Fibroblast of the conjunctiva (primary cell): ENCODE measurements around the gene FLT1.
A peak's percentile ranks its signal among the peaks of the same experiment; 100 is the strongest.

Source experiments
- DNase-seq: peaks from one replicate; pipeline ENCODE4 v3.0.0-alpha.2; 2010; ENCODE audit warnings: low read depth

Gene FLT1

DNA sequence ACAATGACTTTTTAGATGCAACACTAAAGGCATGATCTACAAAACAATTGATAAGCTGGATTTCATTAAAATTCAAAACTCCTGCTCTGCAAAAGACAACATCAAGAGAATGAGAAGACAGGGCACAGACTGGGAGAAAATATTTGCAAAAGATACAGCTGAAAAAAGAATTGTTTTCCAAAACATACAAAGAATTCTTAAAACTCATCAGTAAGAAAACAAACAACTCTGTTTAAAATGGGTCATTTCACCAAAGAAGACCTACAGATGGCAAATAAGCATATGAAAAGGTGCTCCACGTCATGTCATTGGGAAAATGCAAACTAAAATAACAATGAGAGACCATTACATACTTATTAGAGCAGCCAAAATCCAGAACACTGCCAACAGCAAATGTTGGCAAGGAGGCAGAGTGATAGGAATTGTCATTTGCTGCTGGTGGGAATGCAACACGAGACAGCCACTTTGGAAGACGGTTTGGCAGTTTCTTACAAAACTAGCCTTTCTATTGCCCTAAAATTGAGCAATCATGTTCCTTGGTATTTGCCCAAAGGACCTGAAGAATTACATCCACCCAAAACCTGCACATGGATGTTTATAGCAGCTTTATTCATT, 39.2 kb downstream of the FLT1 start:
- DNase-seq: no peak

DNA sequence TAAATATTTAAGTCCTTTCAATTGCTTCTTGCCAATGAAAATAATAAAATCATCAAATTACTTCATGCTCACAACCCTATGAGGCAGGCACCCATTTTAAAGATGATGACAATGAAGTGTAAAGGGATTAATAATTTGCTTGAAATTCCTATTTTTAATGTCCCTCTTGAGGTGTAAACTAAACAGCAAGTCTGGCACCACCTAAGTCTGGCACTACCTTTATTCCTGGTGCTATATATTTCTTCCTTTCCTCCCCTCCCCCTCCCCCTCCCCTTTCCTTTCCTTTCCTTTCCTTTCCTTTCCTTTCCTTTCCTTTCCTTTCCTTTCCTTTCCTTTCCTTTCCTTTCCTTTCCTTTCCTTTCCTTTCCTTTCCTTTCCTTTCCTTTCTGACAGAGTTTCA, 42.2 kb downstream of the FLT1 start:
- no peak for DNase-seq

DNA sequence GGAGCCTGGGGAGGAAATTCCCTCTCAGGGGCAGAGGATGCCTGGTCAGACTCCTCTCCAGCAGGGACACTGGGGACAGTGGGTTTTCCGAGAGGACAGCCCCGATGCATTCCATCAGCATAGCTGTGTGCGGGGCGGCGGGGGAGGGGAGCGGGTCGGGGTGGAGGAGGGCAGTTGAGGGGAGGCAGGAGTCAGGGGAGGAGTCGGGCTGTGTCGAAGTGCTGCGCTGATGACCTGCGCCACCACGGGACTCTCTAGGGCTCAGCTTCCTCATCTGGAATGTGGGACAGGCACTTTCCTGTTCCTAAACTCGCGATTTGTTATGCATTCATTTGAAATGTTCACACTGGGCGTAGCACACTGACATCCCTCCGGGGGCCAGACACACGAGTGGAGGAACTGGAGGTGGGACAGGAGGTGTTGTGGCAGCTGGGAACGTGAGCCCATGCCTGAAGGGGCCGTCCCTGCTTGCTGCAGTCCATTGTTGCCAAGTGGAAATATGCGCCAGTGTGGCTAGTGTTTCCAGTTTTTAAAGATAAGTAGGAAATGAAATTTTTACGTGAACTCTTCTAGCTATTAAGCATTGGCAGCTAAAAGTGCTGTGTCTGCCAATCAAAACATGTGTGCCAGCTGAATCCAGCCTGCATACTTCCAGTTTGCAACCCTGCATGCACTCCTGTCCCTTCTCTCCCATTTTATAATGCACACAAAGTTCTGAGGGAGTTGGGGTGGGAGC, 43.3 kb downstream of the FLT1 start:
- peak; percentile 26 for DNase-seq

DNA sequence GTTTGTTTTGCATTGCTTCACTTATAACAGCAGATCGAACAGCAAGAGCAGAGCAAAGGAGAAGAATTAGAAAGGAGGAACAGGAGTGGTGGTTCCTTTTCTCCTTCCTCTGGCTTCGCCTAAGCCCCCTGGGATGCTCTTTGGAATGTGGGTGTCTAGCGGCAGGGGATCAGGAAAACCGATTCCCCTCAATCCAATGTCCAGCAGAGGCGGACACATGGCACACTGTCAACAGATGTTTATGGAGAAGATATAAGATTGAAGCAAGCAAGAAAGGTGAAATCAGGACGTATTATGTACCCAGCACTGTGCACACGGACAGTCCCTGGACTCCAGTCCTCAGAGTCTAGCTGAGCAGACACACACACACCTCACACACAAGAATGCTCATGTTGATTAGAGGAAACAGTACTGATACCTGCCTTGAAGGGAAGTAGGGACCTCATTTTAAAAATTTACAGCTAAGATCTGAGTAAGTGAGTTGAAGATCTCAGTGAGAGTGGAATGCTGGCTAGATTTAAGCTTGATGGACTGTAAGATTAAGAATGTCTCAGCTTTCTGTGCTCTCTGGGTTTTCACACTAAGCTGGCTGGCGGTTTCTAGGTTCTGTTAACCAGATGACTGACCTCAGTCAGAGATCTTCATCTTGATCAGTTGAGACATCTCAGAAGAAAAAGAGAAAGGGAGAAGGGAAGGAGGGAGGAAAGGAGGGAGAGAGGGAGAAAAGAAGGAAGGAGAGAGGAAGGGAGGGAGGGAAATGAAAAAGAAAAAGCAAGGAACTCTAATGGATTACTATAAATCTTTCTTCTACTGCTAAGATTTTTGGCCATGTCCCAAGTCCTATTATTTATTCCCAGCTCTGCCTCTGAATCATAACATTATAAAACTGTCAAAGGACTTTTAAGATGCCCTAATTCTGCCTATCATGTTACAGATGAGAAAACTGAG, 44.8 kb downstream of the FLT1 start:
- no peak for DNase-seq

DNA sequence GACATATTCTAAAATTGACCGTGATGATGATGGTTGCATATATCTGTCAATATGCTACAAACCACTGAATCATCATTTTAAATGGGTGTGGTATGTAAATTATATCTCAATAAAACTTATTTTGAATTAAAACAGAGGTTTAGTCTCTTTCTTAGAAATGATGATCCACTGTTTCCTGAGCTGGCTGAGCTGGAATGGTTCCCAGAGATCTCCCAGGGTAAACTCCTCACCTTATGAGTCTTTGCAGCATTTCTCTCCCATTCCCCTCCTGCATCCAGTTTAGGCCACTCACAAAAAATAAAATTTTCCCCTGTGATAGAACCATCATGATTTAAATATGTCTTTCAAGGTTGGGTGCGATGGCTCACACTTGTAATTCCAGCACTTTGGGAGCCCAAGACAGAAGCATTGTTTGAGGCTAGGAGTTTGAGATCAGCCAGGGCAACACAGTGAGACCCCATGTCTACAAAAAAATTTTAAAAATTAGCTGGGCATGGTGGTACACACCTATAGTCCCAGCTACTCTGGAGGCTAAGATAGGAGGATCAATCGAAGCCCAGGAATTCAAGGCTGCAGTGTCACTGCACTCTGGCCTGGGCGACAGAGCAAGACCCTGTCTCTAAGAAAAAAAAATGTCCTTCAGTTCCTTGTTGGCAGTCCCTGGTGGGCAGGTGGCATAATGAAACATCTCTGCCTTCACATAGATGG, 46.1 kb downstream of the FLT1 start:
- no peak for DNase-seq

DNA sequence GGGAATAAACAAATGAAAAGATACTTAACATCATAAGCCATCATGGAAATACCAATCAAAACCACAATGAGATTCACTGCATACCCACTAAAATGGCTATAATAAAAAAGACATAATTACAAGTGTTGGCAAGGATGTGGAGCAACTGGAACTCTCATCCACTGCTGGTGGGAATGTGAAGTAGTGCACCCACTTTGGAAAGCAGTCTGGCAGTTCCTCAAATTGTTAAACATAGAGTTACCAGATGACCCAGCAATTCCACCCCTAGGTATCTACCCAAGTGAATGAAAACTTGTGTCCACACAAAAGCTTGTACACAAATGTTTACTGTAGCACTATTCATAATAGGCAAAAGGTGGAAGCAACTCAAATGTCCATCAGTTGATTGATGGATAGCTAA, 46.9 kb downstream of the FLT1 start:
- DNase-seq: no peak

DNA sequence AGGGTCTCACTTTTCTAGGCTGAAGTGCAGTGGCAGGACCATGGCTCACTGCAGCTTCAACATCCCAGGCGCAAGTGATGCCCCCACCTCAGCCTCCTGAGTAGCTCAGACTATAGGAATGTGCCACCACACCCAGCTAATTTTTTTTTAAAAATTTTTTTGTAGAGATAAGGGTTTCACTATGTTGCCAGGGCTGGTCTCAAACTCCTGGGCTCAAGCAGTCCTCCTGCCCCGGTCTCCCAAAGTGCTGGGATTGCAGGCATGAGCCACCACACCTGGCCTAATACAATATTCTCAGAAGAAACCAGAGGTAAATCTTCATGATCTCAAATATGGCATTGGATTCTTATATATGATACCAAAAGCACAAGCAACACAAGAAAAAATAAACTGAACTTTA, 47.7 kb downstream of the FLT1 start:
- DNase-seq: no peak

DNA sequence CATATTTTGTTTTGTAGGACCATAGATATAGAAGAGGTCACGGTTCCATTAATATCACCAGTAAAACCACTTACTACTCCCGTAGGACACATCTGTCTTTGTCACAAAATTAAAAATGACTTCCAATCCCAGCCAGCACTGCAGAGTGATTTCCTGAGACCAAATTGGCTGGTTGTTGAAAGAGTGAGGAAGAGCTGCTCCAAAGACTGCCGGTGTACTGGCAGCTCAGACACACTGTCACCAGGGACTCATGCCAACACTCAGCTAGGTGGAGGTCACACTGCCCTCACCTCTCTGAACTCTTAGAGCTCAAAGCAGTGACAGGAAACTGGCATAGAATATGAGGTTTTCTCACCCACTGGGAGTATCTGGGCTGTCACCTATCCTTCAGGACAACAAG, 52.1 kb downstream of the FLT1 start:
- DNase-seq: no peak

DNA sequence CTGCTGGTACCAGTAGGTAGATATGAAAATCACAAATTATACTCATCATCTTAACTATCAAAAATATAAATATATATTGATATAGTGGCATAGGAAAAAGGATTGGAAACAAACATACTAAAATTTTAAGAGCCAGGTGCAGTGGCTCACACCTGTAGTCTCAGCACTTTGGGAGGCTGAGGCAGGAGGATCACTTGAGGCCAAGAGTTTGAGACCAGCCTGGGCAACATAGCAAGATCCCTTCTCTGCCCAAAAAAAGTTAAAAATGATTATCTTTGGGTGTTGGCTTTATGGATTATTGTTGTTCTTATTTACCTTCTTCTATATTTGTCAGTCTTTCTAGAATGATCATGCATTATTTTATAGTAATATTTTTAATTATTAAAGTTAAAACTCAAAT, 53.4 kb downstream of the FLT1 start:
- no peak for DNase-seq

DNA sequence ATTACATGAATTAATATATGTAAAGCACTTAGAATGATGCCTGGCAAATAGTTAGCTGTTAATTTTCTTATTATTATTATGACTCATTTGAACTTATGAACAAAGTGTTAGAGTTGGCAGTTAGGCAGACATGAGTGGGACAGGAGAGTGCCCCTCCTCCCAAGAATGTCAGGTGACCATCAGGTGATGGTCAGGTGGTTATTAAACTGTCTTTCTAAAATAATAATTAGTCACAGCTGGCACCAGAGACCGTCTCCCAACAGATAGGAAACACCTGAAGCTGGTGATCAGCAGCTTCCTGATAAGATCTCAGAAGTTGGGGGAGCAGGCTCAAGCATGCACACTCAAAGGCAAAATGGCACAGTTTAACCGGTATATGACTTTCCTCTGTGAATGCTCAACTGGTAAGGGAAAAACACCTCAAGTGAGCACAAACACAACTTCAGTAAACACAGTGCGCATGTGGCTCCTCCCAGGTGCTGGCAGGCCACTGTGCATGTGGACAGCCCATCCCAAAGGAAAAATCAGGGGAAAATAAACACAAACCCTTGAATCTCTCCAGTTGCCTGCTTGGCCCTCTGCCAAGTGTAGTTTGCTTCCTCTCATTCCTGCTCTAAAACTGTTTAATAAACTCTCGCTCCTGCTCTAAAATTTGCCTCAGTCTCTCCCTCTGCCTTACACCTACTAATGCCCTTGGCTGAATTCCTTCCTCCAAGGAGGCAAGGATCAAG, 54.0 kb downstream of the FLT1 start:
- no peak for DNase-seq

DNA sequence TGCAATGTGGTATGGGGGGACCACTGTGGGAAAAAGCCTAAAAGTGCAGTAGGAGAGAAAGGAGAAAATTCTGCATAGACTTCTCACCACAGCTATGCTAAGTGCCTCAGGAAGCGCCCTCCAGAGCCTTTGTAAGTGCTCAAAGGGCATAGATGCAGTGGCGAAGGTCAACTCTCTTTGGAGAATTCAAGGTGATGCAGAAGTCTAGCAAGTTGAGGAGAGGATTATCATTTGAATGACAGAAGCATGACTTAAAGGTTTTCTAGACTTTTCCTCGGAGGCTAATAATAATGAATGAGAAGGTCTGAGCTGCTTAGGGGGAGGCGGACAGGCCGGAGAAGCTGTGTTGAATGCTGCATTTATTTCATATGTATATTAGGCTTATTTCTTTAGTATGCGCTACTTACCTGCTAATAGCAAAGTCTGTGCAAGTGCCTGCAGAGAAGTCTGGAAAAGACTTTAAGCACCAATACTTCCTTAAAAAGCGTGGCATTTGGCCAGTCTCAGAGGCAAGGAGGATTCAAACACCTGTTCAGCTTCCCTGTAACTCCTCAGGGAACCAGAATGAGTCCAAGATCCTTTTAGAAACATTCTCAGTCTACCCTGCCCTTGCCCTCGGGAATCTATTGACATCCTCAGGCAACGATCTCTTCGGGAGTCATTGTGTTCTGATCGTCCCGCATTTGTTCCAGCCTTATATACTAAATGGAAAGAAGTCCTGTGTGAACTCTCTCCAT, 56.2 kb downstream of the FLT1 start:
- no peak for DNase-seq

DNA sequence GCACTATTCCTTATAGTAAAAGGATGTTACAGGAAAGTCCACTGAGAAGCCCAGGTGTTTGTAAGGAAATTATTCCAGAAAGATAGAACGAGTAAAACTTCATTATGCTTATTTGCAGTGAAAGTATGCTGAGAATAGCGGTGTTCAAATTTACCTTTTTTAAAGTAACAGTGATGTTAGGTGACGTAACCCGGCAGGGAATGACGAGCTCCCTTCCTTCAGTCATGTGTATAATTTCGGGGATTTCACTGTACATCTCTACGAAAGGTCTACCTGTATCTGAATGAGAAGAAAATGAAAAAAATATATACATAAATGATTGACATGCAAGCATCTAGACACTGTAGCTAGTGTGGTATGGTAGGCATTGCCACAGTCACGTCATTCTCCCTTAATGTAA, 56.9 kb downstream of the FLT1 start:
- DNase-seq: no peak

DNA sequence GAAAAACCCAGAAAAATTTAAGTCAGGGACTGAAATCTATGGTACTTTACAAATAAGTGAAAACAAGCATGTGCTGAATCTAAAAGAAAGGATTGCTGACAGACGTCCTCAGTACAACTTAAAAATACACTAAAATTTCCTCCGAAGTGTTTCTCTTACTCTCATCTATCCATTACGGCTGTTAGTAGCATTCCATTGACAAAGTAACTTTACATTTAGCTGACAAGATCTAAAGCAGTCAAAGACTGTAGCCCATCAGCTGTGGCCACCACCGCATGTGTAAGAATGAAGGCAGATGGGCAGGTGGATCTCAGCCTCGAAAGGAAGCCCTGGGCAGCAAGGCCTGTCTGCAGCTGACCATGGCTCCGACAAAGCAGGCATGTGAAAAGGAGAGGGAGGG, 59.0 kb downstream of the FLT1 start:
- DNase-seq: no peak

DNA sequence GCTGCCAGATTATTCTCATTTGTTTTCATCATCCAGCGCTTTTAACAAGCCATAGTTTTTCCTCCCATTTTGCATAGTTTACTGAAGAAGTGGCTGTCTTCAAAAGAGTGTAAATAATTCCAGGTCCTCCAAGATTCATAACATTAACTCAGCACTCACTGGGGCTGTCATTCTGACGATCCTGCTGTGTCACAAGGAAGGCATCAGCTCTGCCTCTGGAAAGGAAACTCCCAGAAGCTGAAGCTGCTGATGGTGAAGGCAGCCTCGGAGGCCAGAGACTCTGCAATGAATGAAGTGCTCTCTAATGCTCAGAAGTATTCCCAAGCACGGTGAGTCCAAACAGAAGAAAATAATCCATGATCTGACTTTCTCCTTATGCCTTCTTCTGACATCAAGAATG, 60.0 kb downstream of the FLT1 start:
- no peak for DNase-seq

DNA sequence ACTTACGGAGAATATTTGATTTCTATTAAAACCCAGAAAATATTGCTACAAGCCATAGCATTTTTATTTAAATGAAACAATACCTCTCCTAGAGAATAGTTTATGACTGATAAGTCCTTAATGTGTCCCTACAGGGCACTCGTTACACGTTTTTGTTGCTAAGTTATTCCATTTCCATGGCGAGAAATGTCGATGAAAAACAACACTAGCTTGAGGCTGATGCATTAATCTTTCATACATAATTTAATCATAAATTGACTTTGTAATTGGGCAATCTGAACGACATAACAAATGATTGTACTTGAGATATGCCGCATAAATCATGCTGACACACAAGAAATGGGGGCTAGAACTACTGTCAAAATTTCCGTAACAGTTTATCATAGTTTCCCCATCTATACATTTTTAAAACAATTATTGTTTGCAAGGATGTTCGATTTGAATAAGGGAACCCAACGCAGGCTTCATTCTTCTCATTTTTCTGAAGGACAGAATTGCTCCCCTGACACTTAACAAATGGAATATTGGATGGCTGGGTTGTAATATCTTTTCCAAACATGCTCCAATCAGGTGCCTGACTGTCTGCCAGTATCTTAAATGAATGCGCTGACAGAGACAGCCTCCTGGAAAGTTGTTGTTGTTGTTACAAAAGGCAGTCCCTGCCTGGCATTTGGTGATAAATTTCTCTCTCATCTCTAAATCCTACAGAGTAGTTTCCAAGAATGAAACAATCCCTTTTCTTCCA, 61.9 kb downstream of the FLT1 start:
- DNase-seq: no peak

DNA sequence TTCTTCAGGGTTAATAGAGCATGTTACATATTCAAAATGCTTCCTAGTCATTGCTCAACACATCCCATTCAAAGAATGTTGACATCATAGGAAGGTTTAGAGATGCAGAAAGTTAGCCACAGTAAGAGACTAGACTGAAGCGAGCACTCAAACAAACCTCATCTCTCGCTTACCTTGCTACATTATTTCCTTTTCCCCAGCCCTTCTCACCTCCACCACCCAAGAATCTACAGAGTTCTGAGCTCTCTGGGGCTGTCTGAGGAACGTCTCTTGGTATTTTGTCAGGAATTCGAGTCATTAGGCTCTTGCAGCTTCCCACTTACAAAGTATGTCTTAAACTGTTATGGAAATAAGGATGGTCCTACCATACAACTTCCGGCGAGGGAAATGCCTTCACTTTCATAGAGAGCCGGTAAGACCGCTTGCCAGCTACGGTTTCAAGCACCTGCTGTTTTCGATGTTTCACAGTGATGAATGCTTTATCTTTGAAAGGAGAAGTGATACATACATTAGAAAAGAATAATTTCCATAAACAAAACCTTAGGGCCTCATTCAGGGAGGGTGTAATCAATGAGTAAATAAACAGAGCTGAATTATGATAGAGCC, 65.1 kb downstream of the FLT1 start:
- DNase-seq: no peak

DNA sequence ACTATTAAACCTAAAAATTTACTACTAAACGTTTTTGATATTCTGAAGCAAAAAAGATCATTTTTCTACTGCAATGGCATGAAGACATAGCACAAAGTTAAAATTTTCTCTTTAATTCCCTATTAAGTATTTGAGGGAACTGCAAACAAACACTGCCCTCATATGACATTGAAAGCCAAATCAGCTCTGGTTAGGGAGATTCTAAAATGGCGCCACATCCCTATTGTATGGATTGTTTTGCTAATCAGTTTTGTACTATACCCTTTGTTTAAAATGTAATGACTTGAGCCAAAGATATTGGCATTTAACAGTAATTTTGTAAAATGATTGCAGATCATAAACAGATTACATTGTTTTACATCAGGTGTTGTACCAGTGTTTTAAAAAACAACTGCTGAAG, 65.8 kb downstream of the FLT1 start:
- no peak for DNase-seq

DNA sequence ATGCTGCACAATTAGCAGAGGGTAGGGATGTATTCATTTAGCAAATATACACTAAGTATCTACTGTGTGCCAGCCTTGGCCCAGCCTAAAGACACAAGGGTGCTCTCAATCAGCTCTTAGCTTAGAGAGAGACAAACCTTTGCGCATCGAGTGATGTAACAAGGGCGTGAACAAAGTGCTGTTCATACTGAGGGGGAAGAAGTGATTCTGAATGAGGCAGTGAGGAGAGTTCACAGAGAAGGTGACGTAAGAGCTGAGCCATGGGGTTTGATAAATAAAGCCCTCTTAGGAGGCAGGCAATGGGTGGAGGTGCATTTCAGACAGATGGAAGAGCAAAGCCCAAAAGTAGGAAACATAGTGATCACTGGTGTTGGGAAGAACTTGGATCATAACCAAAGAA, 68.5 kb downstream of the FLT1 start:
- no peak for DNase-seq

DNA sequence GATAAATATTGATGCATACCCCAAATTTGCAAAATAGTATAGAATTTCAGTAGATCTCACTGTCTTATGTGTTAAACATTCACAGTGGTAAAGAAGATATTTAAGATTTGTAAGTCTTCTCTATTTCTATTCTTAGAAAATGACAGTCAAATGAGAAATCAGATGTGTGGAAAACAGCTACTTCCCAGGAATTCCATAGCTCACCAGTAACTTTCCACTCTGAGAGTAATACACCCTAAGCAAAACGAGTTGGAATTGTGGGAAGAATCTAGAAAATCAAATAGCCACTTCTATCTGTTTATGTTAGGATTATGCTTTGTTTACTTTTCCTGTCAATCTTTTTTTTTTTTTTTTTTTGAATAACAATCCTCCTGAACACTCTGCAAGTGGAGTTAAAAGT, 69.1 kb downstream of the FLT1 start:
- no peak for DNase-seq

DNA sequence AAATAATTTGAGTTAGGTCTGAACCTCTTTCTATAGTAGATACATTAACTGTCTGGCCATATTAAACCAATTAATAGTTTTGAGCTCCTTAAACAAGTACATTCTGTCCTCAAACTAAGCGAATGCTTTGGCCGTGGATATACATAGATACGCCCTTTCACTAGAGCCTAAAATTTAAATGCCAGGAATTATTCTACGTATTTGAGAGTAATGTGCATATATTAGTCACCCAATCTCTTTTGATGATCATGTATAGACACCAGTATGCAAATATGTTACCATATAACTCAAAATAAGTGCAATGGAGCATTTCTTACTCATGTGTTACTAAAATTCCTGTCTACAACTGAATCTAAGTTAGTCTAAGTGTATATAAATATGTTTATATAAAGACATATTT, 70.4 kb downstream of the FLT1 start:
- DNase-seq: no peak
